GM12878 (cell line): ENCODE measurements around the gene STARD10. TPM values are rescaled to one million over a fixed set of nuclear protein-coding genes. Genes with fewer than 3 reads are reported as not detected.

Experiments used
- ATAC-seq: fragments of 200-7000 bp; cut with Tn5 transposase; 3 replicates; pipeline ENCODE4 v1.9.1; 2020; ENCODE audit warnings: mild to moderate bottlenecking, moderate library complexity
- BruUV-seq: library from RNA; stranded (reverse); fragments of 400-500 nt; replicated peaks from 2 replicates; lab custom pipeline; 2021; lab: Mats Ljungman, UMichigan
- CTCF ChIA-PET: fragments of 300-600 bp; sonication (Branson Sonifier 250); formaldehyde crosslinking; extraction: SDS; loops from one replicate; lab custom pipeline; 2021; ENCODE audit warnings: inconsistent platforms; lab: Yijun Ruan, JAX
- POLR2A ChIA-PET: fragments of 350-600 bp; formaldehyde crosslinking; extraction: SDS; loops from one replicate; lab custom pipeline; 2021; ENCODE audit warnings: inconsistent platforms; lab: Charles Lee
- RAD21 ChIA-PET: fragments of 300-600 bp; sonication (Branson Sonifier 250); formaldehyde crosslinking; loops from one replicate; lab custom pipeline; 2023; ENCODE audit warnings: antibody characterized with exemption; ENCODE audit not compliant: unreplicated experiment; lab: Charles Lee
- SMC1A ChIA-PET: fragments of 300-600 bp; sonication (Branson Sonifier 250); formaldehyde crosslinking; loops from one replicate; lab custom pipeline; 2023; ENCODE audit not compliant: unreplicated experiment, uncharacterized antibody; lab: Charles Lee
- DNase-seq: peaks from one replicate; pipeline ENCODE4 v3.0.0-alpha.2; 2011; ENCODE audit warnings: low read depth, low spot score
- FAIRE-seq: peaks from 3 replicates; lab custom pipeline; 2011; peaks lifted over from hg19 to GRCh38; lab: Jason Lieb, UNC
- H2AFZ ChIP-seq: 2 replicates; pipeline ENCODE4 v1.6.0; 2011; ENCODE audit warnings: low read depth, low read length, control low read depth; ENCODE audit not compliant: control insufficient read depth
- H3K27ac ChIP-seq: 2 replicates; pipeline ENCODE4 v1.5.1; 2011; ENCODE audit warnings: control low read depth; ENCODE audit not compliant: control insufficient read depth, insufficient read depth
- H3K27me3 ChIP-seq, 2 experiments: replicated peaks in 1 of 2; 2 replicates each; pipeline versions ENCODE4 v1.6.0 to v1.6.1; 2011; ENCODE audit warnings: low read length in 1 of 2; ENCODE audit not compliant: control insufficient read depth in 2 of 2, insufficient read depth in 2 of 2
- H3K36me3 ChIP-seq, 2 experiments: 2 replicates each; pipeline ENCODE4 v1.5.1; 2011; ENCODE audit warnings: low read length in 1 of 2; ENCODE audit not compliant: control insufficient read depth in 2 of 2, insufficient read depth in 2 of 2
- H3K4me1 ChIP-seq: 2 replicates; pipeline ENCODE4 v1.6.1; 2011; ENCODE audit warnings: mild to moderate bottlenecking, low read length, moderate library complexity, mixed read lengths; ENCODE audit not compliant: control insufficient read depth, insufficient read depth
- H3K4me2 ChIP-seq: 2 replicates; pipeline ENCODE4 v1.6.0; 2011; ENCODE audit warnings: control low read depth; ENCODE audit not compliant: control insufficient read depth, insufficient read depth
- H3K4me3 ChIP-seq: fragments of 200-600 bp; sonication (generic); 2 replicates; pipeline ENCODE4 v1.5.1; 2016
- H3K79me2 ChIP-seq: 2 replicates; pipeline ENCODE4 v1.6.0; 2011; ENCODE audit warnings: low read length; ENCODE audit not compliant: control insufficient read depth, insufficient read depth
- H3K9ac ChIP-seq: 2 replicates; pipeline ENCODE4 v1.8.0; 2011; ENCODE audit warnings: low read length, control low read depth, mixed read lengths; ENCODE audit not compliant: control insufficient read depth, insufficient read depth
- H3K9me3 ChIP-seq: replicated peaks from 3 replicates; pipeline ENCODE4 v1.5.1; 2011; ENCODE audit warnings: mild to moderate bottlenecking, low read length; ENCODE audit not compliant: control insufficient read depth, insufficient read depth
- H4K20me1 ChIP-seq: 2 replicates; pipeline ENCODE4 v1.6.0; 2011; ENCODE audit not compliant: control insufficient read depth, insufficient read depth
- BMI1 ChIP-seq: fragments of 450-650 bp; IDR thresholded peaks from 2 replicates; pipeline ENCODE4 v1.6.1; 2016; ENCODE audit warnings: mild to moderate bottlenecking, moderate library complexity, borderline replicate concordance
- CTCF ChIP-seq, 3 experiments: IDR thresholded peaks in 2 of 3; conservative IDR thresholded peaks in 1 of 3; 2 replicates each; pipeline ENCODE4 v1.5.1; 2011; ENCODE audit warnings: low read depth in 3 of 3, low read length in 3 of 3, mild to moderate bottlenecking in 3 of 3, control low read depth in 2 of 3, moderate library complexity in 2 of 3, inconsistent platforms in 1 of 3, mixed read lengths in 1 of 3; ENCODE audit not compliant: control insufficient read depth in 2 of 3, insufficient read depth in 1 of 3; ENCODE audit errors: extremely low read depth in 1 of 3
- E2F8 ChIP-seq: fragments of 450-650 bp; IDR thresholded peaks from 2 replicates; pipeline ENCODE4 v1.6.1; 2018; ENCODE audit warnings: mild to moderate bottlenecking, low read depth, moderate library complexity; ENCODE audit not compliant: partially characterized antibody
- EGR1 ChIP-seq, 2 experiments: IDR thresholded peaks; 1 replicate in 1 of 2; 2 replicates in 1 of 2; pipeline ENCODE4 v1.6.1; 2011 to 2012; ENCODE audit warnings: low read depth in 2 of 2, low read length in 2 of 2, borderline replicate concordance in 1 of 2, mild to moderate bottlenecking in 1 of 2, moderate library complexity in 1 of 2
- IRF4 ChIP-seq: IDR thresholded peaks from 2 replicates; pipeline ENCODE4 v1.6.1; 2011; ENCODE audit warnings: low read depth, low read length
- POLR2A ChIP-seq: IDR thresholded peaks from 2 replicates; pipeline ENCODE4 v1.6.1; 2011; ENCODE audit warnings: low read depth, mild to moderate bottlenecking, low read length
- RAD21 ChIP-seq: IDR thresholded peaks from 2 replicates; pipeline ENCODE4 v1.6.1; 2011; ENCODE audit warnings: mild to moderate bottlenecking, low read depth, low read length, moderate library complexity; ENCODE audit not compliant: insufficient read depth
- RUNX3 ChIP-seq: IDR thresholded peaks from 2 replicates; pipeline ENCODE4 v1.6.1; 2012; ENCODE audit warnings: low read length, inconsistent platforms
- TARDBP ChIP-seq: IDR thresholded peaks from 2 replicates; pipeline ENCODE4 v1.6.1; 2016; ENCODE audit warnings: borderline replicate concordance
- YY1 ChIP-seq: IDR thresholded peaks from 2 replicates; pipeline ENCODE4 v1.6.1; 2011; ENCODE audit warnings: low read depth, mild to moderate bottlenecking, low read length
- WGBS: methylation state at CpG from one replicate; pipeline ENCODE4 v1.1.6; 2016; ENCODE audit warnings: low lambda C conversion rate; ENCODE audit not compliant: insufficient replicate concordance, insufficient coverage; ENCODE audit errors: missing lambda C conversion rate; 5-methylcytosine and 5-hydroxymethylcytosine counted together
- in situ Hi-C: fragments of 300-500 bp; cut with MboI; formaldehyde crosslinking; loops from 9 replicates; pipeline ENCODE4 v1.14.3; 2018; ENCODE audit warnings: mixed read lengths
- intact Hi-C: fragments of 100-400 bp; cut with micrococcal nuclease; formaldehyde crosslinking; loops from one replicate; pipeline ENCODE4 v1.14.2; 2022; ENCODE audit not compliant: unreplicated experiment
- polyA plus RNA-seq, 11 experiments: library from polyadenylated mRNA; depleted of rRNA in 4 of 11; unstranded in 6 of 11; stranded (reverse) in 5 of 11; fragments of >200 nt; fragmentation: Nextera tagmentation in 4 of 11; fragmentation: Illumina TruSeq in 1 of 11; extraction: Ambion mirVana in 4 of 11; extraction: Trizol in 1 of 11; gene quantifications; 1 replicate in 1 of 11; 2 replicates in 10 of 11; pipeline versions ENCODE4 v1.2.1 to v1.2.3, GENCODE V29; 2011 to 2016; ENCODE audit warnings: inconsistent platforms in 2 of 11, missing spikeins in 2 of 11, low read depth in 1 of 11
- total RNA-seq, 4 experiments: library from RNA; depleted of rRNA in 3 of 4; stranded (reverse); fragments of >200 nt in 3 of 4; fragmentation: Illumina TruSeq in 1 of 4; extraction: Trizol in 1 of 4; gene quantifications; 2 replicates each; pipeline versions ENCODE4 v1.2.1 to v1.2.3, GENCODE V29; 2013 to 2021
- TF ChIP-seq, protein P1 (sequence below): fragments of 150-350 bp; IDR thresholded peaks from 2 replicates; pipeline ENCODE4 v1.6.1; 2016; ENCODE audit warnings: low read depth, low read length
- TF ChIP-seq, protein P2 (sequence below): fragments of 450-650 bp; IDR thresholded peaks from 2 replicates; pipeline ENCODE4 v1.6.1; 2017; ENCODE audit warnings: borderline replicate concordance

Gene STARD10
- total and polyA plus RNA-seq, 10 of the 15 experiments (the other 5 are each of a cell fraction or from before 2014, with no cell fraction given), result 0.15 to 43.2 (median 23.1) TPM

GRCh38 chr11:72831521-72832300 lies 37.9 kb upstream of the STARD10 start:
- CTCF ChIA-PET, result interaction anchor here (0.7 to 8.7 kb wide), 29 partner anchors 9 to 457 kb away, joined by 3 to 128 read pairs (median 4); partner anchors contain the start of genes FCHSD2 and STARD10
- Histone ChIP-seq H3K4me2 (no peak overlapping the region), H3K4me3 (no peak overlapping the region), H3K4me1 (peaks cover 8% of the 10 kb centered on the region), H3K27me3 (no peaks in the 10 kb centered on the region), H2AFZ (no peak overlapping the region), H3K9ac (no peak overlapping the region), H4K20me1 (no peaks in the 10 kb centered on the region; the same call in 1 of the 2 replicates), H3K27ac (no peak overlapping the region), H3K36me3 (peaks cover 22 to 29% of the 10 kb centered on the region in 2 experiments), H3K9me3 (no peaks in the 10 kb centered on the region), H3K79me2 (no peaks in the 10 kb centered on the region)
- DNase-seq, result no peak
- SMC1A ChIA-PET, result interaction anchor here (0.6 to 8.0 kb wide), 10 partner anchors 13 to 443 kb away, joined by 3 to 65 read pairs (median 4); no protein-coding TSS in a partner anchor
- in situ Hi-C loops (loop anchor here (25.0 kb wide), 1 partner anchor 356 kb away; no protein-coding TSS in a partner anchor), intact Hi-C loops (loop anchor here (1.0 kb wide), 1 partner anchor 347 kb away; no protein-coding TSS in a partner anchor)
- WGBS, result 55% methylated on average over 13 of the region's 13 CpGs
- POLR2A ChIA-PET, result no interaction called here
- BruUV-seq, result no TSS peak
- peak; percentile 27 for FAIRE-seq
- RAD21 ChIA-PET, result interaction anchor here (1.2 to 4.2 kb wide), 8 partner anchors 15 to 457 kb away, joined by 3 to 51 read pairs (median 6); partner anchors contain the start of gene FCHSD2
- ATAC-seq, result peak; percentile 83
- TF ChIP-seq RUNX3, result peak; percentile 12; the same call in 1 of the 2 replicates
- TF ChIP-seq RAD21, result peak; percentile 81
- TF ChIP-seq, protein P1, sequence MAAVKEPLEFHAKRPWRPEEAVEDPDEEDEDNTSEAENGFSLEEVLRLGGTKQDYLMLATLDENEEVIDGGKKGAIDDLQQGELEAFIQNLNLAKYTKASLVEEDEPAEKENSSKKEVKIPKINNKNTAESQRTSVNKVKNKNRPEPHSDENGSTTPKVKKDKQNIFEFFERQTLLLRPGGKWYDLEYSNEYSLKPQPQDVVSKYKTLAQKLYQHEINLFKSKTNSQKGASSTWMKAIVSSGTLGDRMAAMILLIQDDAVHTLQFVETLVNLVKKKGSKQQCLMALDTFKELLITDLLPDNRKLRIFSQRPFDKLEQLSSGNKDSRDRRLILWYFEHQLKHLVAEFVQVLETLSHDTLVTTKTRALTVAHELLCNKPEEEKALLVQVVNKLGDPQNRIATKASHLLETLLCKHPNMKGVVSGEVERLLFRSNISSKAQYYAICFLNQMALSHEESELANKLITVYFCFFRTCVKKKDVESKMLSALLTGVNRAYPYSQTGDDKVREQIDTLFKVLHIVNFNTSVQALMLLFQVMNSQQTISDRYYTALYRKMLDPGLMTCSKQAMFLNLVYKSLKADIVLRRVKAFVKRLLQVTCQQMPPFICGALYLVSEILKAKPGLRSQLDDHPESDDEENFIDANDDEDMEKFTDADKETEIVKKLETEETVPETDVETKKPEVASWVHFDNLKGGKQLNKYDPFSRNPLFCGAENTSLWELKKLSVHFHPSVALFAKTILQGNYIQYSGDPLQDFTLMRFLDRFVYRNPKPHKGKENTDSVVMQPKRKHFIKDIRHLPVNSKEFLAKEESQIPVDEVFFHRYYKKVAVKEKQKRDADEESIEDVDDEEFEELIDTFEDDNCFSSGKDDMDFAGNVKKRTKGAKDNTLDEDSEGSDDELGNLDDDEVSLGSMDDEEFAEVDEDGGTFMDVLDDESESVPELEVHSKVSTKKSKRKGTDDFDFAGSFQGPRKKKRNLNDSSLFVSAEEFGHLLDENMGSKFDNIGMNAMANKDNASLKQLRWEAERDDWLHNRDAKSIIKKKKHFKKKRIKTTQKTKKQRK, result no peak
- TF ChIP-seq CTCF (IDR thresholded peaks at IDR 0.05 in 2 of 3, conservative IDR thresholded peaks at IDR 0.05 in 1 of 3; ENCODE audit: control insufficient read depth in 2 of 3, extremely low read depth in 1 of 3, insufficient read depth in 1 of 3, low read depth in 3 of 3, low read length in 3 of 3), result peak; percentile 77 to 85 (median 85); a peak in 5 of 6 replicates
- no peak for TF ChIP-seq BMI1
- TF ChIP-seq E2F8, result peak; percentile 25
- peak; percentile 45; the same call in 1 of the 2 replicates for TF ChIP-seq YY1
- TF ChIP-seq TARDBP, result 0 out of 2 replicates have a peak, but pooled peaks have one; percentile 3
- 0 out of 3 replicates have a peak, but pooled peaks of 1 of the 2 experiments have one; percentile 11 for TF ChIP-seq EGR1 (IDR thresholded peaks at IDR 0.05; ENCODE audit: borderline replicate concordance in 1 of 2, low read depth in 2 of 2, low read length in 2 of 2)
- peak; percentile 69 for TF ChIP-seq POLR2A
- 0 out of 2 replicates have a peak, but pooled peaks have one; percentile 23 for TF ChIP-seq IRF4
- TF ChIP-seq, protein P2, sequence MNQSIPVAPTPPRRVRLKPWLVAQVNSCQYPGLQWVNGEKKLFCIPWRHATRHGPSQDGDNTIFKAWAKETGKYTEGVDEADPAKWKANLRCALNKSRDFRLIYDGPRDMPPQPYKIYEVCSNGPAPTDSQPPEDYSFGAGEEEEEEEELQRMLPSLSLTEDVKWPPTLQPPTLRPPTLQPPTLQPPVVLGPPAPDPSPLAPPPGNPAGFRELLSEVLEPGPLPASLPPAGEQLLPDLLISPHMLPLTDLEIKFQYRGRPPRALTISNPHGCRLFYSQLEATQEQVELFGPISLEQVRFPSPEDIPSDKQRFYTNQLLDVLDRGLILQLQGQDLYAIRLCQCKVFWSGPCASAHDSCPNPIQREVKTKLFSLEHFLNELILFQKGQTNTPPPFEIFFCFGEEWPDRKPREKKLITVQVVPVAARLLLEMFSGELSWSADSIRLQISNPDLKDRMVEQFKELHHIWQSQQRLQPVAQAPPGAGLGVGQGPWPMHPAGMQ, result no peak
